Stimulated activated CD8-positive, alpha-beta memory T cell treated with anti-CD3 and anti-CD28 coated beads, Interleukin-15, amount 100 ng/mL, for 4 hours (primary cell): Measurements from ENCODE around the gene CCDC73.

Experiments
- DNase-seq, 2 donors: peaks; one replicate each; pipeline ENCODE4 v3.0.0-alpha.2; 2020; ENCODE audit warnings: low read depth in 2 of 2

The CCDC73 gene

DNA sequence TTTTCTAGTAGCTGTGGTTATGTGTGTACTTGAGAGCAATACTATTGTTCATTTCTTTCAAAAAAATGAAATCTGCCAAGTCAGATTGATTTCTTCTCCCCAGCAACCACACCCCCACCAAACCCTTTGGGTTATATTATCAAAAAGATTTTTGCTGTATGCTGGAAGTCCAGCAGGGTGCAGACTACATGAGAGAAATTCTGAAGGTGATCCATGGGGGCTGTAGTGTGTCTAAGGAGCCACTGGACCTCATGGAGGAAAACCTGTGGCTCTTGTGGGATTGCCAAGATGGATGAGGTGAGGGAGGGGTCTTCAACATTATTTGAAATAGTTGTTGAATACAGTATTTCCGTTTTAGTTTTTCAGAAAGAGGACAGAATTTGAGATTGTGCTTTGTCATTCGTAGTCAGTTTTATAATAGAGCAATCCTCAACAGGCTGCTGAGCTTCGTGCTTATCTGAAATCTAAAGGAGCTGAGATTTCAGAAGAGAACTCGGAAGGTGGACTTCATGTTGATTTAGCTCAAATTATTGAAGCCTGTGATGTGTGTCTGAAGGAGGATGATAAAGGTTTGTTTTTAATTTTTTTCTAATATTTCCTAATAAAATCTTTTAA, 207.8 kb downstream of the CCDC73 start:
- DNase-seq = no peak

DNA sequence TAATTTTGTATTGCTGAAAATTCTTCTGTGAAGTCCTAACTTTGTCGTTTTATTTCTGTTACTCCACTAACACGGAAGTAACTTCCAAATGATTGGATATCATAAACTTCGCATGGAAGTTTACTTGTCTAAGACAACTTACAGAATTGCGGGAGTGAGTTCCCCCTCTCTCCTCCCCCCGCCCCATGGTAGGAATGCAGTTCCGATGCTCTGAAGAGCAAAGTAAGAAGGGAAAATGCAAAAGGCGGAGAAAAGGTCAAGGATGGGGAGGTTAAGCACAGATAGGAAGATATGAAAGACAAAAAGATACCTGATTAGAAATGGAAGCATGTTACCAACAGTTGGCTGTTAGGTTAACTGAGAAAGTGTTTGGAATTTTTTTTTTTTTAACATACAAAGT, 209.5 kb downstream of the CCDC73 start:
- DNase-seq = no peak

DNA sequence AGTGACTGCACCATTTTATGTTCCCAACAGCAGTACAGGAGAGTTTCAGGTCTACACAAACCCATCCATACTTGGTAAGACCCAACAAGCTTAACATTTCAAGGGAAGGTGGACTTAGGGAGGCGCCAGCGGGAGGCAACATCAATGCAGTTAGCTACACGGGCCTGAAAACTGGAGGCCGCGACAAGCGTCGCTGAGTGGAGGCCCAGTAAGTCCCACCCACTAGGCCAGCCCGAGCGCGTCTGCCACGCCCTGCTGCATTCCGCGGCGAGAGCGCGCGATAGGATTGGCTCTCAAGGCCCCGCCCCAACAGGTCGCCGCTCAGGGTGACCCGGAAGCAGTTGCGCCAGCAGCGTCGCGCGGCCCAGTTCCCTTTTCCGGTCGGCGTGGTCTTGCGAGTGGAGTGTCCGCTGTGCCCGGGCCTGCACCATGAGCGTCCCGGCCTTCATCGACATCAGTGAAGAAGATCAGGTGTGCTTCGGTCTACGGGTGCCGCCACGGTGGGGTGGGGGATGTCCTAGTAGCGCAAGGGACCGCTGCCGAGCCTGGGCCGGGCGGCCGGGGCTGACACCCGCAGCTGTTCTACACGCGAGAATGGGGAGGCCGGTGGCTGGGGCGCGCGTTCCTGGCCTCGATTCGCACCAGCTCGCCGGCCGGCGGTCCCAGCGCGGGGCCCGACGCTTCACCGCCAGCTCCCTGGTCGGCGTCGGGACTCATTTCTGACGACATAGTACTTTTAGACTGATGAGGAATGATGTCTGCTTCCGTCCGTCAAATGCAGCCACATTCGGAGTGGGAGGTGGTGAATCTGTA, 210.8 kb downstream of the CCDC73 start, which contains the start of gene EIF3M:
Gene EIF3M, plus strand, starts transcription at position 373 of the 813 bp plus-strand sequence. Its CDS starts 57 bp downstream, at position 430.
- DNase-seq = peak; percentile 89

DNA sequence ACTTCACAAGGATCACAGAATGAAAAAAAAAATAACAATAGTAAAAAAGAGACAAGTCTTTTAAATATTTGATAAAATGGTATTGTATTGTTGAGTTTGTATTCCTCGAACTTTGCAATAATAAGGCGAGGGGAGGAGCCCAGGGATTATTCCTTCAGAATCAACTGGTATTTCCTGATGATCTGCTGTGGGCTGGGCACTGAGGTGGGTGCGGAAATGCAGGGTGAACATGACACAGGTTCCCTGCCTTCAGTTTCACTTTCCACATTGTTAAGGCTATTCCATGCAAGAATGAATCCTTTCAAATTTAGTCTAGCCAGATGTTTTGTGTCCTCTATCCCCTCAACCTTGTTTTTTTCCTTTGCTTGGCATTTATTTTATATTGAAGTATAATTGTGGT, 212.9 kb downstream of the CCDC73 start:
- no peak for DNase-seq

DNA sequence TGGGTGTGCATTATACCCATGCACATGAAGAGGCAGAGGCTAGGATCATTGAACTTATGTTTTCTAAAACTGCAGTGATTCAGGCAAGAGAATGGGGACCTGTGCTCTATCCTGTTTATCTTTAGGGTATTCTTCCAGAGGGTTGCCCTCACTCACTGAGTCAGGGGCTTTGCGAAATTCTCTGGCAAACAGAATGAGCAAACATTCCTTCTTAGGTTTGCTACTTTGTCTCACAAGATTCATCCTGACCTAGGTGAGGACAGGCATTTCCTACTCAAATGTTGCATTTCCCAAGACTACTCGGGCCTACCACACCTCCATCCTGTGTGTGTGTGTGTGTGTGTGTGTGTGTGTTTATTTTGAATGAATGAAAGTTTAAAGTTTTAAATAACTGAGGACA, 213.5 kb downstream of the CCDC73 start:
- DNase-seq = no peak

DNA sequence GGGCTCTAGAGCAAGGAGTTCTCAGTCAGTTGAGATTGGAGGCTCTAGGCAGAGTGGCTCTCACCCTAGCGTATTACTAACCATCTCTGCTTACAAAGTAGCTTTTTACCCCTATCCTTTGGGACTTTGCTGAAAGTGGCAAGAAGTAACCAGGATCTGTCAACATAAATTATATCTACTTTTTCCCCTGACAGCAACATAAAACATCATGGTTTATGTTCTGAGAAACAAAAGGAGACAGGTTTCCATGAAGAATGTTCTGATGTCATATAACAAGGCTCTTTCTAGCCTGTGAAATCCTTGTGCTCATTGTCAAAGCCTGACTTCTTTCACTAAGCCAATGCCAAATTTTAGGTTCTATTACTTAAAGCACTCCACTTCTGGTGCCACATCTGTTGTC, 218.0 kb downstream of the CCDC73 start:
- DNase-seq = no peak

DNA sequence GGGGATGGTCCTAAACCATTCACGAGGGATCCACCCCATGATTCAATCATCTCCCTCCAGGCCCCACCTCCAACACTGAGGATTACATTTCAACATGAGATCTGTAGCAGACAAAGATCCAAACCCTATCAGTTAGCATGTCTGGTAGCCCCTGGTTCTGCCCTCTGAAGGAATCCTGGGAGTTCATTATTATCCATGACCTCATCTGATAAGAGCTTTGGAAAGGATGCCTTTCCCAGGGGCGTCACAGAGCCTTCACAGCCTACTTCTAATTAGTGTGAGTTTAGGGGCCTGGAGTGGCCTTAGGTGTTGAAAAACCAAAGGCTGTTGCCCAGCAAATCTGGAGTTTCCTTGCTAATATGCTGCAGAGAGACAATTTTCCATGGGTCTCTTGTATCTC, 219.4 kb downstream of the CCDC73 start:
- DNase-seq = no peak

DNA sequence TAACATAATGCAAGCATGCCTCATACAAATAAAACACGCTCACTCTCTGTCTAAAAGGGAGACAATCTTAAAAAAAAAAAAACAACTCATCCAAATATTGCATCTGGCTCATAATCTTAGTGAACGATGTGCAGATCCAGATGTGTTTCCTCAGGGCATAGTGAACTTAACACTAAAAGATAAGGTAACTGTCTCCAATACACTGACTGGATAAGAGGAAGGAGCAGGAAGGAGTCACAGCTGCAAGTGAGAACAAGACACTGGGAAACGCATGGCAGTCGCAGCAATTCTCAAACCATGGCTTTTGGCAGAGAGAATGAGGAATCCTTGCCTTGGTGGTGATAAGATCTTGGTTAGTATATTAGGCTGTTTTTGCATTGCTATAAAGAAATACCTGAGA, 220.0 kb downstream of the CCDC73 start:
- DNase-seq = no peak

DNA sequence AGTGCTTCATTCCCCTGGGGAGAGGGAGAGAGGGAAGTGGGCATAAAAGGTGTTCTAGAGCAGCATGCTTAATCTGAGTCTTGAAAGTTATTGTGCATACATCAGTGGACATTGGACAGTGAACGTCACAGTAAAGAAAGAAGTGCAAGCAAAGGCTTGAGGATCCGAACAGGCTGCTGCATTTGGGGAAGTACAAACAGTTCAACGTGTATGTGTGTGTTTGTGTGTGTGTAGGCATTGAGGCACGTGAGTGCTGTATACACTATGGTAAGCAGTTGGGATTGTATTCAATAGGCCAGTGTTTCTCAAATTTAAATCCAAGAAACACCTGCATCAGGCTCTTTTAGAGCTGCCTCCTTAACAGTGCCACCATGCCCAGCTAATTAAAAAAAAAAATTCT, 221.2 kb downstream of the CCDC73 start:
- DNase-seq = no peak

DNA sequence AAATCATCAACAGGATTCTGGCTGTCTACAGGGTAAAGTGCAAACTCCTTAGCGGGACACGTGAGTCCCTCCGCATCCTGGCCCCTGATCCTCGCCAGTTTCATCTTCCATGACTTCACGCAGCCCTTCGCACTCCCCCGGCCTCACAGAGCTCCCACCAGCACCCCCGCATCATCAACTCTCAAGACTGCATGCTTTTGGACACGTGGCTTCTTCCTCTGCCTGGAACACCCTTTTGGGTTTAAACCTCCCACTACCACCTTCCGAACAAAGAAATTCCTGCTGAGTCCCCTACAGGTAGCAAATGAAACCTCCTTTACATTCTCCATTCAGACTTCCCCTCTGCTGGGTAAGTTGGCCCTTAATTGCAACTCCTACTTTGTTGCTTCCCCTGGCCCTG, 223.4 kb downstream of the CCDC73 start:
- no peak for DNase-seq

DNA sequence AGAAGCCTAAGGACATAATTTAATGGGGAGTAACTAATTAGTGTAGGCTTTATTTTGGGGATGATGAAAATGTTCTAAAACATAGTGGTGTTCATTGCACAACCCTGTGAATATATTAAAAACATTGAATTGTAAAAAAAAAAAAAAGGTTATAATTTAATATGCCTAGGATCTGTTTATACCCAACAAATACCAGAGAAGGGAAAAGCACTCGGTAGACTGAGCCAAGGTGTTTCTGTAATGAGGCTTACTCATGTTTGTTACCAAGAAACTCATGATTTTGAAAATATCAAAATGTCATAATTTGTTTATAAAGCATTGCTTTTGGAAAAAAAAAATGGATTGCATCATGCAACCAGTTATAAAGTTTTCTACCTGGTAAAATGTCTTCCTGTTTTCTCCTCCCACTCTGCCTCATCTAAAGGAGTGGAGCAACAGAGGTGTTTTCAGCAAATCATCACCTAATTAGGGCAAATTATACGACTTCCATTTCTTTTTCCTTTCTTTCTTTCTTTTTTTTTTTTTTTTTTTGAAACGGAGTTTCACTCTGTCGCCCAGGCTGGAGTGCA, 225.1 kb downstream of the CCDC73 start:
- no peak for DNase-seq

DNA sequence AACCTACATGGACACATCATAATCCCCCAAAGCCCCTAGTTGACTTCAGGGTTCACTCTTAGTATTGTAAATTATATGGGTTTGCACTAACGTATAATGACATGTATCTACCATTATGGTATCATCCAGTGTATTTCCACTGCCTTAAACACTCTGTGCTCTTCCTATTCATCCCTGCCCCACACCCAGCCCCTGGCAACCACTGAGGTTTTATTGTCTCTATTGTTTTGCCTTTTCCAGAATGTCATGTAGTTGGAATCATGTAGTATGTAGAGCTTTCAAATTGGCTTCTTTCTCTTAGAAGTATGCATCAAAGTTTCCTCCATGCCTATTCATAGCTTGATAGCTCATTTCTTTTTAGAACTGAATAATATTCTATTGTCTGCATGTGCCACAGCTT, 227.3 kb downstream of the CCDC73 start:
- DNase-seq = no peak

DNA sequence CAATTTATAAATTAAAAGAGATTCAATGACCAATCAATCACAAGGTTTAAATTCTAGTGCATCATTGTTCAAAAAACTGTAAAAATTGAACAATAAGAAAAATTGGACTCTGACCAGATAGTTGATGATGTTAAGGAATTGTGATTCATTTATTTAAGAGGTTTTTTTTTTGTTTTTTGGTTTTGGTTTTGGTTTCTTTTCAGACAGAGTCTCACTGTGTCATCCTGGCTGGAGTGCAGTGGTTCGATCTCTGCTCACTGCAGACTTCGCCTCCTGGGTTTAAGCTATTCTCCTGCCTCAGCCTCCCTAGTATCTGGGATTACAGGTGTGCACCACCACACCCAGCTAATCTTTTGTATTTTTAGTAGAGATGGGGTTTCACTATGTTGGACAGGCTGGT, 227.9 kb downstream of the CCDC73 start:
- DNase-seq = no peak

DNA sequence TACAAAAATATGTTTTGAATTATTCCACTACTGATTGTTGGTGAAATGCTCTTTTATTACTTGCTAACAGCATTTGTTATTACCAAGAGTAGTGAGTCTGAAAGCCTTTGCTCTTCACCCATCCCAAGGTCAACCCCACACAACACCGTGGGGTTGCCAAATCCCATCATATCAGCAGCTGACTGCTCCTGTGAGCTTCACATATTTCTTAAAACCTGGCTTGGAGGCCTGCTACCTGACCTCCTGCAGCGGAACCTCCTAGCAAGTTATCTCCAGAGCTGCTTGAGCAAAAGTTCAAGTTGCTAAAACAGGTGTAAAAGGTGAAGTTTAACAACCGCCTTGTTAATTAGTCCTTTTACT, 230.9 kb downstream of the CCDC73 start:
- DNase-seq = no peak

DNA sequence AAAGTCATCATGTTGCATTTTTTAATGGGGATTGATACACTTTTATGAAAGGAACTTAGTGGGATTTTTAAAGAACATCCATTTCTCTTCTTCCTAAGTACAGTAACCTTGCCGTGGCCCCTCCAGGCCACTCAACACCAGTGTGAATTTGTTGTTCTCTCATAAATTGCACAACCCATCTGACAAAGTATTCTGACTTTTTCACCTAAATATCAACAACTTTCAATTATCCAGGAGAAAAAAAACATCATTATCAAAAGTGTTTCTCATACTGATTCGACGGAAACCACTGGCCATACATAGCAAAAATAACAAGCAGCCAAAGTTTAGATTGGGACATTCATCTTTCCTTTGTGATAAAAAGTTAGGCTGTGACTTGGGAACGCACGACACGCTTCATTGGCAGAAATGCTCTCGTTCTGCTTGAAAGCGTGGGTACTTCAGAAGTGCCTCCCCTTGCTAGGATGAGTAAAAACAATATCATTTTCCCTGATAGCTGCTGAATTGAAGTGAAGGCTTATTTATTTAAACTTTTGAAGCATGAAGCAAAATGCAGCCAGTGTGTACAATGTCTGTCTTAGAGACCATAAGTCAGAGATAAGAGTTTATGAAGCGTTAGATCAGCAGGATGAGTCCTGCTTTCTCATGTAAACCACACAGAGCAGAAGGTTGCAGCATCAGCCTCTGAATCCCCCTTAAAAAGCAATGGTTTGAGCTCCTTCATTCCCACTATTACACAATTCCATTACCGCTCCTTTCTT, 231.4 kb downstream of the CCDC73 start:
- no peak for DNase-seq

DNA sequence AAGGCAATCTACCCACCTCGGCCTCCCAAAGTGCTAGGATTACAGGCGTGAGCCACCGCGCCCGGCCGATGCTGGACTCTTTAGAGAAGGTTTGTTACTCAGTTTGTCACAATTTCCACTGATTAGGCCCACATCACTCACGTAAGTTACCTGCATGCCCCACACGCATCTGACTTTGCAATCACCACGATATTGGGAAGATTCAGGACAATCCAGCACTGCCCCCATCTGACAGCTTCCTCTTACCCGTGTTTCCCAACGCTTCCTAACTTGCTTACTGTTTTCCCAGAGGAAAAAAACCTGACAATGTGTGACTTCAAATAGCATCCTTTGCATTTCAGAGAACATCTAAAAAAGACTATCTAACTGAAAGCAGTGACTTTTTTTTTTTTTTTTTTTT, 232.6 kb downstream of the CCDC73 start:
- DNase-seq = no peak

DNA sequence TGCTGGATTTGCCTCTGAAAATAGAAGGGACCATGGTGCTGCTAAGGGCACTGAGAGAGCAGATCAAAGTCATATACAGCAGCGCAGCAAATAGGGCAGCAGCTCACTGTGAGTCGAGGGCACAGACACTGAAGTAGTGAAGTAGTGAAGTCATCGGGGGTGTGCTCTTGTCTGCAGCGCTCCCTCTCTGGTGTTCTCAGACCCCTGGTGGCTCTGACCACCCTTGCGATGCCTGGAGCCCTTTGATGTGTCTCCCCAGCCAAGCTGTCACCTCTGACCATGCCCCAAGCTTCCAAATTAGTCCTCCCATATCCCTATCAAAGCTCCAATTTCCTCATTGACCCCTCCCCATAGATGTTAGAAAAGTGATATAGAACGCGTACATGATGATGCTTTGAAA, 238.6 kb downstream of the CCDC73 start:
- no peak for DNase-seq

DNA sequence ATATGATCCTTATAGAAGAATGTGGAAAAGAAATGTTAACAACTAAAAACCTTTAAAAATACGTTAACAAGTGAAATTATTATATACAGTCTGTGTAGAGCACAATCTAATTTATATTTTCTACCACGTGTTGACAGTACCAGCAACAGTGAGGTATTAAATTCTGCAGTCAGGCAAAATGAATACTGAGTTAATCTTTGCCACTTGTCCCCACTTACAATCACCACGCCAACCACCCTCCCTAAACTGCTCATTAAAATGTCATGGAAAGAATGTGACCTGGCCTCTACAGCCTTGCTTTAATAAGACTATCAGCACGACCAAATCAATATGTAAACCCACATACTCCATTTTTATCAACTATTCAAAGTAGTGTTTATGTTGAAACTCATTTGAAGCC, 239.4 kb downstream of the CCDC73 start:
- DNase-seq = no peak
